NCI-H526 treated with DMSO at 0.1 percent for 48 hours (cell line): ENCODE results near the gene DYNC2H1.

ENCODE experiments used
- DNase-seq: peaks from one replicate; lab custom pipeline; 2025; lab: John Stamatoyannopoulos, UW

DYNC2H1 gene

DNA sequence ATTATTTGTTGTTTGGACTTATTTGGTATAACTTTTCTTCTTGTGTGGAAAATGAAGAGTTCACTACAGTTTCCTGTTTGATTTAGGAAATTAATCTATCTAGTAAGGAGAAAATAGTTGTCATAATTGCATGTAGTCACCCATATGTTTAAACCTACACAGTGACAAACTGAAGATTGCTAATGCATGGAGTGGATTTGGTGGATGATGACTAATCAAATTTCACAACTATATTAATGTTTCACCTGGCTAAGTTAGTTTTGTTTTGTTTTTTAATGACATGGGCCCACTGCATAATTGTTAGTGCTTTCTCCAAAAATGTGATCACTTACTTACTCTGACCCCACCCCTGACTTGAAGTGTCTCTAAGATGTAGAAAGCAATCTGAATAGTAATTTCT, 170.6 kb downstream of the DYNC2H1 start:
- no peak for DNase-seq

DNA sequence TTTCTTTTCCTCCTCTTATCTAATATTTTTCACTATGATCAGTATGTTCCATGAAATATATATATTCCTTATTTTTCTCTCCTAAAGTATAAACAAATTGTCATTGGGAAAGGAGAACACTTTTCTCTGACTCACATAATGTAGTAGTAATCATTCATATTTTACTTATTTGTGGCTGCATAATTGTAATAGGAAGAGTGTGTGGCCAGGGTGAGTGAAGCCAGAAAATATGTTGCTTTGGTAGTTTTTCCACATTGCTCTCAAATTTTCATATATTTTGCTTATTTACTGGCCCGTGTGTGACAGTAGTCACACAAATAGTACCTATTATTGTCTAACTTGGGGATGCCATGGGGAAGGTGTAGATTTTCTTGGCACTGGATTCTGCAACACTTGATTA, 172.1 kb downstream of the DYNC2H1 start:
- no peak for DNase-seq

DNA sequence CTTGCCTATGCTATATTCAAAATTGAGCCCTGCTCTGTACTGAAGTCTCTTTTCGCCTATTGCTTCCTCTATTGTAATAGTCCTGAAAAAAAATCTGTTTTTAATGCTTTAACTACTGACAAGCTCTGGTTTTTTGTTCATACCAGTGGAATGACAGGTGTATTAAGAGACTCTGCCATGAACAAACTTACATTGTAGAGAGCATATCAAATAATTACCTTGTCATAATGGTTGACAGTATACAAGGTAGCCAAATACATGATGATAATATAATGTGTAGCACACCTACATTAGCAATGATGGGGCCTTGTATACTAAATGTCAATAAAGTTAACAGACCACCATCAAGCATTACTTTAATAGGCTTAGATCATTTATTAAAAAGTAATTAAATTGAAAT, 175.0 kb downstream of the DYNC2H1 start:
- no peak for DNase-seq

DNA sequence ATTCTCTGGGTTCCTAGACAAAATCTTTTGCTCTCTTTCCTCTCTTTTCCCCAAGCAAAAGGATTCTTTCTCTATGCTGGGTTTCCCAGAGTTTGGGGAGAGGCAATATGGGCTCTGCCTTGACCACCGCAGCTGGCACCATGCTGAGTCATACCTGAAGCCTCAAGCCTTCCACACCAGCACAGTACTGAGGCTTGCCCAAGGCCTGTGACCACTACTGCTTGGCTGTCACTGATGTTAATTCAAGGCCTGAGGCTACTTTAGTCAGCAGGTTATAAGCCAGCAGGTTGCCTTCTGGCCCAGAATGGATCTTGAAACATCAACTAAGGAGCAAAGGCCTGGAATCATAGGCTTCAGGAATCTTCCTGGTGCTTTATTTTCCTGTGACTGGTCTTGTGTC, 185.3 kb downstream of the DYNC2H1 start:
- DNase-seq: no peak

DNA sequence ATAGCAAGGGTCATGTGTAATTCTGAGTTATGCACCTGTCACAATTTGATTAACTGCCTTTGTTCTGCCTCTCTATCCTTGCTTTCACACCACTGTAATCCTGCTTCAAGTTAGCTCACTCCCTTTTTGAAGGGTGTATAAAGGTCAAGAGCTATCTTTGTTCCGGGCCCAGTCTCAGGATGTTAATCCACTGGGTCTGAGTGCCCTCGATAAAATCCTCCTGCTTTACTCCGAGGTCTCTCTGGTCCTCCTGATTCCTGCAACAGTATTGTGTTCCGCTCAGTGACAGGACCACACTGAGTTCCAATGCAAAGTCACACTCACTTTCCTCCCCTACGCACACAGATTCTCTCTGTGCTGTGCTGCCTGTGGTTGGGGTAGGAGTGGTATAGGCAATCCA, 186.5 kb downstream of the DYNC2H1 start:
- no peak for DNase-seq

DNA sequence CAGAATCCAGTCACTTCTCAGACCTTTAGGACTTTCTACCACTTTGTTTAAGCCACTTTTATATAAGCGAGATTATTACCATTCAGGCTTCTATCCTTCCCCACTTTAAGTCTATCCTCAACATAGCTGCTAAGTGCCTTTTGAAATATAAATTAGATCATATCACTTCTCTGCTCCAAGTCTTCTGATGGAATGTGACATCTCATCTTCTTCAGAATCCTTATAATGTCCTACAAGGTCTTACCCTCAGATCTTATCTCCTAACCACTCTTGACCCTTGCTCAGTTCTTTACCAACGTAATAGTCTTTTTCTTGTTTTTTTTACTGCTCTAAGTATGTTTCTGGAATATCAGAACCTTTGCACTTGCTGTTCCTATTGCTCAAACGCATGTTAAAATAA, 188.7 kb downstream of the DYNC2H1 start:
- DNase-seq: no peak

DNA sequence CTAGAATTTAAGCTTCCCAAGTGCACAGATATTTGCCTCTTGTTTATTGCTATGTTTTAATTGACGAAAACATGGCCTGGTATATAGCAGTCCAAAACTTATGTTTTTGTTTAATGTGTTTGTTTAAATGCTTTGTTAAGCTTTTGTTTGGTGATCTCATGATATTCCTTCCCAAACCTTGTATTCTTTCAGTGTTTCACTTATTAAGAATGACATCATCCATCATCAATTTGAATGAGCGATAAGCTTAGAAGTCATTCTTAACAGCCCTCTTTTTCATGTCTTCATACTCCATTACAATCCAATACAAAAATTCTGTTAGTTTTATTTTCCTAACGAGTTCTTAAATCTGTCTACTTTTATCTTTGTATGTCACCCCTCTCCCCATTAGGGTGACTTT, 206.0 kb downstream of the DYNC2H1 start:
- DNase-seq: no peak

DNA sequence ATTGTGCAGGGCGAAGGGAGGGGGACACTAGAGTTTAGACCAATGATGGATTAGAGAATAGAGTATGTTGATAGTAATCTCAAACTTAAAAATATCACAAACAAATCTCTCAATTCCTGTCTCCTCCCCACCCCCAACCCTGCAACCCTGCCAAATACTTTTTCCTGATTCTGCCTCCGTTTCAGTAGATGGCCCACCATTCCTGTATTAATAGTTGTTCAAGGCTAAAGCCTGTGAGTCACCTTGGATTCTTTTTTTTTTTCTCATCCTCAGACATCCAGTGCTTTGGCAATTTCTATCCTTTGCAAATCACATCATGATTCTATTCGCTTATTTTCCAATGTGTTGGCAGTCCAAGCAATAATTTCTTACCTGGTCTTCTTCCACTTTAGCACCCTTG, 207.9 kb downstream of the DYNC2H1 start:
- no peak for DNase-seq

DNA sequence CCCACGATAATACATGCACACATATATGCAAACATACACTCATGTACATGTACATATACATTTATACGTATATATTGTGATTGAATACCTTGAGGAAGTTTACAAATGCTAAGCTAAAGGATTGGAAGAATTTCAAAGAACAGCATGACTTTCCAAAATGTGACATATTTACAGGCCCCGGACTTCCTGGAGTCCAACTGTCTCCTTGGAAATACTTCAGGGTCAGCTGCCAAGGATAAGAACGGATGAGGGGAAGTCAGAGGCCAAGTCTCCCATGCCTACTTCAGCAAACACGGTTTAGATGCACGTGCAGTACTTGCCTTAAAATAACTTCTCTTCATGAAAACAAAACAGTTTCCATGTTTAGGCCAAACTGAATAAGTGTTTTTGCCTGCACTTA, 213.6 kb downstream of the DYNC2H1 start:
- DNase-seq: no peak

DNA sequence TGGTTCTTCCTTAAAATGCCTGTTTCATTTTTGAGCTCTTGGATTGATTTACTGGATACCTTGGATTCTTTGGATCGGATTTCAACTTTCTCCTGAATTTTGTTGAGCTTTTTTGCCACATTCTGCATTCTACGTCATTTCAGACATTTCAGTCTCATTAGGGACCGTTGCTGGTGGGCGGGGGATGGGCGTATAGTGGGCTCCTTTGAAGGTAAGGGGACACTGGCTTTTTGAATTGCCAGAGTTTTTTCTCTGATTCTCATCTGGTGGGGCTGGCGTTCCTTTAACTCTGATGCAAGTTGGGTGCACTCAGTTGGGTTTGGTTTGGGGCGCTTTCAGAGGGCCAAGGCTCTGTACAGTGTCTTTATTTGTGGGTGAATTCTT, 216.5 kb downstream of the DYNC2H1 start:
- no peak for DNase-seq

DNA sequence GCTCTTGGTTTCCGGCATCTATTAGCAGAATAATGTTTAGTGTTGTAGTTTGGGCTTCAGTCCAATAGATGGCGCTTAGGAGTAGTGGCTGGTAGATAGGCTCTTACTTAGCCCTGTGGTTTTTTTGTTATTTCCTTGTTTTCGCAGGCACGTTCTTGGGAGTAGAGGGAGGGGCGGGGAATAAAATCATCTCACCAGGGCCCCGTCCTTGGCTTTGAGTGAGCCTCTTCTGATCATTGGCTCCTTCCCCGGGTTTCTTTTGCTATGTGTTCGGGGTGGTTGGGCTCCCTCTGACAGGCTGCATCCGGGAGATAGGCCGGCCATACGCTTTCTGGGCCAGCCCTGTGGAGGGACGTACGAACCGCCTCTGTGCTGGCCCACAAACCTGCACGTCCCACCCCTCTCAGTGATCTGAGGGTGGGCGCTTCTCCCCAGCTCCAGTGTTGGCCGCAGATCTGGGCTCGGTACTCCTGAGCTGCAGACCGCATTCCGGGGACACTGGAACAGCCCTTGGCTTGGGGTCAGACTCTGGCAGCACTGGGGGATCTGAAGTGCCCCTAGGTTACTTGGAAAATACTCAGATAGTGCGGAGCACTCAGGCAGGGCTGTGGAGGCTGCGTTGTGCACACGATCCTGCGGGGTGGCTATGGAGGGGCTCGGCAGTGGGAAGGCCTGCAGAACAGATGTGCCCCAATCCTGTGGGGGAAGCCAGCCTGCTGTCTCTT, 217.0 kb downstream of the DYNC2H1 start:
- DNase-seq: peak; percentile 52

DNA sequence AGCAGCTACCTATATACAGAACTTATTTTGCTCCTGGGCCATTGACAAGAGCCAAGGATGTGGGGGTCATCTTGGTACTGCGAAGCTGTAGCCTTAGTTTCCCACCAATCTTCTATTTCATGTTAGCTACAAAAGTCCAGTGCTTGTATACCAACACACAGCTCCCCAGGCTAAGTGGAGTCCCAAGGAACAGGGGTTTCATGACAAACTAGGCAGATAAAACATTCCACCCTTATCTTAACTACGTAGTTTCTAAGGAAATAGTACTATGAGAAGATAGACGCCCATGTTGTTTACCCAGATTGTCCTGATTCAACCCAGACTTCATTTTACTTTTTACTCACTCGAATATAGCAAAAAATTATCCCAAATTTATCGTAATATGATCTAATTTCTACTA, 218.5 kb downstream of the DYNC2H1 start:
- DNase-seq: no peak

DNA sequence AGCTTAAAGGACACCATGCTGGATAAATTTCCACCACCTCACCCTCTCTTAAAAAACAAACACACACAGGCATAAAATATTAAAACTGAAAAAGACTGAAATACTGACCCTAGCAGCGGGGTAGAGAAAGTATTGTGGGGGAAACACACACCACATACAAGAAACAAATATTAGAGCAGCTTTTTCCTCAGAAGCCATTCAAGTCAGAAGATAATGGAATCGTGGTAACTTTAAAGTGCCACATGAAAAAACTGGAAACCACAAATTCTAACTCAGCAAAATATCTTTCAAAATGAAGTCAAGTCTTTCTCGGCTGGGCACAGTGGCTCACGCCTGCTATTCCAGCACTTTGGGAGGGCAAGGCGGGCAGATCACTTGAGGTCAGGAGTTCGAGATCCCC, 223.2 kb downstream of the DYNC2H1 start:
- no peak for DNase-seq

DNA sequence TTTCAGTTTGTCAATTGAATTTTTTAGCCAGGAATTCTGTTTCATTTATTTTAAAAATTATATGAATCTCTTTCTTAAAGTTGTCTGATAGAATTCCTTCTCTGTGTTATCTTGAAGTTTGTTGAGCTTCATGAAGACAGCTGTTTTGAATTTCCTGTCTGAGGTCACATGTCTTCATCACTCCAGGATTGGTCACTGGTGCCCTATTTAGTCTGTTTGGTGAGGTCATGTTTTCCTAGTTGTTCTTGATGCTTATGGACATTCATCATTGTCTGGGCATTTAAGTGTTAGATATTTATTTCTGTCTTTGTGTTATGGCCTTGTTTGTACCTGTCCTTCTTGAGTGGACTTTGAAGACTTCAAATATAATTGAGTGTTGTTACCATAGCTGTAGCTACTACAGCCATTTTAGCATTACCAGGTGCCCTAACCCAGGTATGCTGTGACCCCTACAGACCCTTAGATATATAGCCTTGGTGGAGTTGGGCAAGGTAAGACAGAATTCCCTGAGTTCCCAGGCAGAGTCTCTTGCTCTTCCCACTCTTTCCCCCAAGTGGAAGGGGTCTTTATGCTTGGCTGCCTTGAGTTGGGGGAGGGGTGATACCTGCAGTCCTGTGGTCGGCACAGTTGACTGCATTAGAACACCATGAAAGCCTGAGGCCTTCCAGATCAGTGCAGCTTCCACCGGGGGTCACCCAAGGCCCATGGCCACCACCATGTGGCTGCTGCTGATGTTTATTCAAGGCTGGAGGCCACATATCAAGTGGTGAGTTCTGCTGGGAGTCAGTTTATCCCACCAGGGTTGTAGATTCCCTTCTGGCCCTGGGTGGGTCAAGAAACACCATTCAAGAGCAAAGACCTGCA, 229.6 kb downstream of the DYNC2H1 start:
- peak; percentile 34 for DNase-seq

DNA sequence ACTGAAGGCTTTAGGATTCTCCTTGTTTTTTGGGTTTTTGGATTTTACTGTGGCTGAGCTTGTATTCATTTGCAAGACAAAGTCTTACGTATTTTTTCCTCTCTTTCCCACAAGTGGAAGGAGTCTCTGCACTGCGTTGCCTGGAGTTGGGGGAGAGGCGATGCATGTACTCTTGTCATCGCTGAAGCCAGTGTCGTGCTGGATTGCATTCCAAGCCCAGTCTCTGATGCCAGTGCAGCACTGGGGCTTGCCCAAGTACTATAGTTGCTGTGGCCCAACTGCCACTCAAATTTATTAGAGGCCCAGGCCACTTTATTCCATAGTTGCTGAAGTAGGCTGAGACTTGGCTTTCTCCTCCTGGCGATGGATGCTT, 230.2 kb downstream of the DYNC2H1 start:
- DNase-seq: no peak

DNA sequence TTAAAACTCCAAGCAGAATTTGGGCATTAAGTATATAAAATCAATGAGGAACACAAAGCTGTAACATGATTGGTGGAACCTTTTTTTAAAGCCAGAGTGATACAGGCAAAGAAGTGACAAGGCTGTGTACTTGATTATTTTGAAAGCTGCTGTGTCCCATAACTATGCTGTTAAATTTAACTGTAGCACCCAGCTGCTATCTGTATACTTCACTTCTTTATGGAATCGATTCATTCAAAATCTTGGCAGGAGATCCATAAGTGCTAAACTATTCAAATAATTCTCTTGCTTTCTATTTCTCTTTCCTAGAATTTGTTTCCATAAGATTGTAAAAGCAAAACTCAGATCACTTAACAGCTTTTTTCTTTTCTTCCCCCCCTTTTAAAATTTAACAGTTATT, 231.7 kb downstream of the DYNC2H1 start:
- DNase-seq: no peak

DNA sequence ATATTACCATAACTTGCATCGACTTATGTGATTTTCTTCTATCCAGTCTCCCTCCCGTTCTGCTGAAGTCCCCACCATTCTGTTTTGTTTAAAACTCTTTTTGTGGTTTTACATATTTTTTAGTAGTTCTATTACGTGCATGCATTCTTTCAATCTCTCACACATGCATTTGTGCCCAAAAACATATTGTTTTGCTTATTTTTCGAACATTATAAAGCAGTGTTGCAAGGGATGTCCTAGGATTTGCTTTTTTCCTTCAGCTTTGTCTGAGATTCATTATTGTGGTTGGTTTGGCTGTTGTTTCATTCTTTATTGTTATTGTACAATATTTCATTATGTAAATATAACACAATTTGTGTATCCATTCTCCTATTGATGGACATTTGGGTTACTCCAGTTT, 235.7 kb downstream of the DYNC2H1 start:
- no peak for DNase-seq

DNA sequence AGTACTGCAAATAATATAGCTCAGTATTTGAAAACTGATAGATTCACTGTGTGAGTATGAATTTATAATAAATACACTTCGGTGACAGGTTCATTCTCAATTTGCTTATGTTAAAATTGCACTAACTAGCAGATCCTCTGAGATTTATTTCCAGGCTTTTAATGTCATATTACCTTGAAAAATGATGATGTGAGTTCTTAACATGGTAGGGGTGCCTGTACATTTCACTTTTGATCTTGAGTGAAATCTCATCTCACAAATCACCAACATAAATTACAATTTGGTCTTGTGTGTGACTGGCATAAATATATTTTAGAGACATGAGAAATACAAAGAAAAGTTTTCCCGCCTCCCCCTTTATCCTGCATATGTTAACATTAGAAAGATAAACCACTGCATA, 240.4 kb downstream of the DYNC2H1 start:
- no peak for DNase-seq

DNA sequence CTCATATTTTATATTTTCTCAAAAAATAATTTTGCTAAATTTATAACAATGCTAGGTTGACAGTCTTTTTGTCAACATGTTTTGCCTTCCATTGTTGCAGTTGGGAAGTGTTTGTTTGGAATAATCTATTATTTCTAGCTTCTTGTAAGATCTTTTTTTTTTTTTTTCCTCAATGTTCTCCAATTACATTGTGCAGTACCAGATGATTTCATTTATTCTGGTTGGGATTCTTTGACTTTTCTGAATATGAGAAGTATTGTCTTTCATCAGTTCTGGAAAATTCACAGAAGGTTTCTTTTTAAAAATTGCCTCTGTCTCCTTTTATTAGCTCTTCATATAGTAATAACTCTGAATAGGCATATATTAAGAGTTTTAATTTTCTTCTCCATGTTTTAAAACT, 245.4 kb downstream of the DYNC2H1 start:
- DNase-seq: no peak

DNA sequence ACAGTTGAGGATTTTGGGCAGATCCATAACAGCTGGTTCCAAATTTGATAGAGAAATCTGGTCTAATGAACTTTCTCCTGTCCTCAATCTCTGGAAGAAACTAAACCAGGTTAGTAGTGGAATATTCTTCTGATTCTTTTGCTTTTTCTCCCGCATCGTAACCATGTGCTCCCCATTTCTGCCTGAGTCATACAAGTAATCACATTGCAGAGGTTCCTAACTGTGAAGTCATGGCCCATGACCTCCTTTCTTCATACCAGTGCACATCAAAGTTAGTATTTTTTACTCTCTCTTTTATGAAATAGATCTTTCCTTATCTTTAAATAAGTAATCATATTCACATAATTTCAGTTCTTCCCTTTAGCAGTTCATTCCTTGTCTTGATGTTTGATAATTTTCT, 249.0 kb downstream of the DYNC2H1 start:
- no peak for DNase-seq

DNA sequence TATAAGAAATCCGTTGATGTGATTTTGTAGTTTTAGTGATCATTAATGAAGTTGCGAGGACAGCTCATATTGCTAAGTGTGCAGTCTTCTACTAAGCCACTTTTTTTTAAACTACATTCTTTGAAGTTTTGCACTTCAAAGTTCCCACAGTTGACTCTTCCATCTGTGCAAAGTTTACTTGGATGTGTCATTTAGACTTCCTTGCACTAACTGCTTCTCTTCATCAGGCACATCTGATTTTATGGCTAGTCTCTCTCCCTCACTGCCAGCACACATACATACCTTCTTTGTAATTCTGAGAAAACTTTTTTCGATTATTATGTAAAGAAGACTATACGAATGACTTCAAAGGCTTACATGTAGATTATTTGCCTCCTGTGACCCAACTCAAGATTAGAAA, 250.0 kb downstream of the DYNC2H1 start:
- DNase-seq: no peak

DNA sequence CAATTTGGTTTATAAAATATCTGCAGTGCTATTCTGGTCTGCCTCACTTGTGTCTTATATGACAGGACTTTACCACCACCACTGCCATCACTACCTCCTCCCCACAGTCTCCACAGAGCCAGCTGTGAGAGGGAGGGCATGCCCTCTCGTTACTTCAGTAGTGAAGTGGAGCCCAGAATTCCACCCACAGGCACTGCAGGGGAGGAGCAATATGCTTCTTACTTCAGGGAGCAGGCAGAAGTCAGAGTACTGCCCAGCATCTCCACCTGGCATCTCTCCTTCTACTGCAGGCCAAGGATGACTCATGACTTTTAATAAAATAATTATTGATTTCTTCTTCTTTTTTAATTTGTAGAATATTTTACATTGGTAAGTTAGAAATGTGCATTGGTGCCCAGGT, 255.5 kb downstream of the DYNC2H1 start:
- DNase-seq: no peak

DNA sequence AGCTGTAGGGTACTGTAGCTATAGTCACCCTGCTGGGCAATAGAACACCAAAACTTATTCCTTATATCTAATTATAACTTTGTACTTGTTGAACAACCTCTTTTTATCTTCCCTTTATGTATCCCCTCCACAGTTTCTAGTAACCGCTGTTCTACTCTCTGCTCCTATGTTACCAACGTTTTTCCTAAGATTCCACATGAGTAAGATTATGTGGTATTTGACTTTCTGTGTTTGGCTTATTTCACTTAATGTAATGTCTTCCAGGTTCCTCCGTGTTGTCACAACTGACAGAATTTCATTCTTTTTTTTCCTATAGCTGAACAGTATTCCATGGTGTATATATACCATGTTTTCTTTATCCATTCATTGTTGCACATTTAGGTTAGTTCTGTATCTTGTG, 258.4 kb downstream of the DYNC2H1 start:
- no peak for DNase-seq

DNA sequence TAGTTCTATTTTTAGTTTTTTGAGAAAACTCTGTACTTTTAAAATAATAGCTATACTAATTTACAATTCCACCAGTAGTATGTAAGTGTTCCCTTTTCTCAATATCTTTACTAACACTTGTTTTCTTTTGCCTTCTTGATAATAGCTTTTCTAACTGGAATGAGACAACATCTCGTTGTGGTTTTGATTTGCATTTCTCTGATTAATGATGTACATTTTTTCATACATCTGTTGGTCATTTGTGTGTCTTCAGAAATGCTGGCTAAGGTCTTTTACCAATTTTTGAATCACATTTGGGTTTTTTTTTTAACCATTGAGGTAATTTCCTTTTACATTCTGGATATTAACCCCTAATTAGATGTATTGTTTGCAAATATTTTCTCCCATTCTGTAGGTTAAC, 258.9 kb downstream of the DYNC2H1 start:
- DNase-seq: peak; percentile 86
